ENCODE data around the gene RWDD2A. TPM values are rescaled to one million over a fixed set of nuclear protein-coding genes. Genes with fewer than 3 reads are reported as not detected.
A peak's percentile ranks its signal among the peaks of the same experiment; 100 is the strongest.

The RWDD2A gene
- total RNA-seq, 1 donor from 2014 or later: 7.6 TPM

DNA sequence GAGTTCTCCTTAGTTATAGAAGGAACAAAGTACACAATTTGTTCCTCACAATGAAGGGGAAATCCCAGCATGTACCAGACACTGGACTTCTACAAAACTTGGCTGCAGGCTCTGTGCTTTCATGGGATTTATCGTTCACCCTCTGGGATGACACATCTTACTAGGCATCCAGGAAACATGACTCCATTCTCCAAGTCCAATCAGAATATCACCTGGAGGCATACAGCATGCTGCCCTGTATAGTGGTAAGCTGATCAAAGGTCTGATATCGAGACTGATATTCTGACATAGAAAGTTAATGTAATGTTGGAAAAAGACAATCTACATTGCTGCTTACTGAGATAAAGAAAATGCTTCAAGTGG, 6.7 kb downstream of the RWDD2A start:
- no peak for DNase-seq
- H3K36me3 Mint-ChIP-seq (ENCODE audit: unreplicated experiment): no peaks in the 10 kb centered on the region
- no peak overlapping the region for H3K27ac Mint-ChIP-seq (ENCODE audit: unreplicated experiment)
- H3K4me3 Mint-ChIP-seq (ENCODE audit: unreplicated experiment): no peak overlapping the region
- TF ChIP-seq, protein P1, sequence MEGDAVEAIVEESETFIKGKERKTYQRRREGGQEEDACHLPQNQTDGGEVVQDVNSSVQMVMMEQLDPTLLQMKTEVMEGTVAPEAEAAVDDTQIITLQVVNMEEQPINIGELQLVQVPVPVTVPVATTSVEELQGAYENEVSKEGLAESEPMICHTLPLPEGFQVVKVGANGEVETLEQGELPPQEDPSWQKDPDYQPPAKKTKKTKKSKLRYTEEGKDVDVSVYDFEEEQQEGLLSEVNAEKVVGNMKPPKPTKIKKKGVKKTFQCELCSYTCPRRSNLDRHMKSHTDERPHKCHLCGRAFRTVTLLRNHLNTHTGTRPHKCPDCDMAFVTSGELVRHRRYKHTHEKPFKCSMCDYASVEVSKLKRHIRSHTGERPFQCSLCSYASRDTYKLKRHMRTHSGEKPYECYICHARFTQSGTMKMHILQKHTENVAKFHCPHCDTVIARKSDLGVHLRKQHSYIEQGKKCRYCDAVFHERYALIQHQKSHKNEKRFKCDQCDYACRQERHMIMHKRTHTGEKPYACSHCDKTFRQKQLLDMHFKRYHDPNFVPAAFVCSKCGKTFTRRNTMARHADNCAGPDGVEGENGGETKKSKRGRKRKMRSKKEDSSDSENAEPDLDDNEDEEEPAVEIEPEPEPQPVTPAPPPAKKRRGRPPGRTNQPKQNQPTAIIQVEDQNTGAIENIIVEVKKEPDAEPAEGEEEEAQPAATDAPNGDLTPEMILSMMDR (IDR thresholded peaks at IDR 0.05; ENCODE audit: partially characterized antibody, unreplicated experiment): no peak
- H3K9me3 Mint-ChIP-seq (ENCODE audit: unreplicated experiment): no peaks in the 10 kb centered on the region
- H3K4me1 Mint-ChIP-seq (ENCODE audit: low read depth, unreplicated experiment): peaks cover 2% of the 10 kb centered on the region
- H3K27me3 Mint-ChIP-seq (ENCODE audit: unreplicated experiment): peaks cover 3% of the 10 kb centered on the region

DNA sequence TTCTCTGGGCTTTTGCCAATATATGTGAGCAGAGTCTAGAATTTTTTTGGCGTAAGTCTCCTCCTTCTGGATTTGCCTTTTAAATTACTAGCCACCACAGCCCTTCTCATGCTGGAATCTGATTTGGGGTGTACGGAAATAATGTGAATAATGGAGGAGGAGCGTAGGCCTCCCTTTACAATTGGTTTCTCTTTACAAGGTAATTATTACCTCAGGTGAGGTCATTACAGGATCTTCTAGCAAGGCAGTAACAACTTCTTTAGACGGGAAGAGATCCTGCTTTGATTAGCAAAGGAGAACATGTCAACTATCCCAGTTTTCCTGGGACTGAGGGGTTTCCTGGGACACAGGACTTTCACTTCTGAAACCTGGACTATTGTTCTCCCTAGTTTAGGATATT, 8.9 kb downstream of the RWDD2A start:
- no peaks in the 10 kb centered on the region for H3K36me3 Mint-ChIP-seq (ENCODE audit: unreplicated experiment)
- H3K9me3 Mint-ChIP-seq (ENCODE audit: unreplicated experiment): peaks cover 1% of the 10 kb centered on the region
- TF ChIP-seq, protein P1 (IDR thresholded peaks at IDR 0.05; ENCODE audit: partially characterized antibody, unreplicated experiment): no peak
- peaks cover 2% of the 10 kb centered on the region for H3K4me1 Mint-ChIP-seq (ENCODE audit: low read depth, unreplicated experiment)
- H3K27me3 Mint-ChIP-seq (ENCODE audit: unreplicated experiment): peaks cover 3% of the 10 kb centered on the region
- no peak overlapping the region for H3K27ac Mint-ChIP-seq (ENCODE audit: unreplicated experiment)
- DNase-seq: no peak
- H3K4me3 Mint-ChIP-seq (ENCODE audit: unreplicated experiment): no peak overlapping the region

DNA sequence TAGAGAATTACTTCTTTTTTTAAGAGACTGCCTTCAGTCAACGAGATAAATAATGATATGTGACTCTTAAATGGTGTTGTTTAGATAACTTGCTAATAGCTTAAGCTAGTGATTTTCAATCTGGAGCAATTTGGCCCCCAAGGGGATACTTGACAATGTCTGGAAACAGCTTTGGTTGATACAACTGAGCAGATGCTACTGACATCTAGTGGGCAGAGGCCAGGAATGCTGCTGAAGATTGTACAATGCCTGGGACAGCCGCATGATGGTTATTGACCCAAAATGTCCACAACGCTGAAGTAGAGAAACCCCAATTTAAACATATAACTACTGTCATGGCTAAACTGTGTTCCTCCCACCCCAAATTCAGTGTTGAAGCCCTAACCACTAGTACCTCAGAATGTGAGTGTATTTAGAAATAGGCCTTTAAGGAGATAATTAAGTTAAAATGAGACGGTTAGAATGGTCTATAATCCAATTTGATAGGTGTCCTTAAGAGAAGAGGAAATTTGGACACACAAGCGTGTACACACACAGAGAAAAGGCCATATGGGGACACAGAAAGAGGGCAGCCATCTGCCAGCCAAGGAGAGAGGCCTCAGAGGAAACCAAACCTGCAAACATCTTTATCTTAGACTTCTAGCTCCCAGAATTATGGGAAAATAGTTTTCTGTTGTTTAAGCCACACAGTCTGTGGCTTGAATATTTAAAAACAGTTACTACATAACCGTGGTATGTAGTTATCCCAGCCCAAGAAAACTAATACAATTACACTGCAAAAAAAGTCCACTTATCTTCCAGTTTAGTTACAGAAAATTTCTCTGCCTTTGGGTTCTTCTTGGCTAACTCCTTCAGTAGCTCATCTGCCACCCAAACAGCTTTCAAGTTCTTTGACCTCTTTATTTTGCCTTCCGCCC, 22.2 kb downstream of the RWDD2A start:
- Mint-ChIP-seq H3K4me3 (ENCODE audit: unreplicated experiment) (peak overlapping the region; percentile 61), H3K4me1 (ENCODE audit: low read depth, unreplicated experiment) (peaks cover 41% of the 10 kb centered on the region), H3K27me3 (ENCODE audit: unreplicated experiment) (peaks cover 5% of the 10 kb centered on the region), H3K27ac (ENCODE audit: unreplicated experiment) (peak overlapping the region; percentile 95), H3K36me3 (ENCODE audit: unreplicated experiment) (no peaks in the 10 kb centered on the region), H3K9me3 (ENCODE audit: unreplicated experiment) (peaks cover 6% of the 10 kb centered on the region)
- TF ChIP-seq, protein P1 (IDR thresholded peaks at IDR 0.05; ENCODE audit: partially characterized antibody, unreplicated experiment): peak; percentile 40
- DNase-seq: peak; percentile 67

DNA sequence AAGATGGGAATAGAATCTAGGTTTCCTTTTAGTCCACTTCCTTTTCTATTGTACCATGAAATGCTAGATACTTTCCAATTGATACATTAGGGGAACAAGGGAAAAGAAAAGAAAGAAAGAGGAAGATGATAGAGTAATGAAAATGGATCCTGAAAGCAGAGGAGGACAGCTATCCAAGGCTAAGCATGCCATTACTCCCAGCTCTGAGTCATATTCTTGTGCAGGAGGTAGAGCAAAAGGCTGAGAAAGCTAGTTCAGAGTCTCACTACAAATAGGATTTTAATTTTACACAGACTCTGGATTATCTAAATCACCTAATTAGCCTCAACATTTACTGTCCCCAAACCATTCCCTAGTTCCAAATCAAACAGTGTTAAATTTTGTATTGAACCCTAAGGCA, 23.6 kb downstream of the RWDD2A start:
- no peak for DNase-seq
- TF ChIP-seq, protein P1 (IDR thresholded peaks at IDR 0.05; ENCODE audit: partially characterized antibody, unreplicated experiment): no peak
- Mint-ChIP-seq H3K4me1 (ENCODE audit: low read depth, unreplicated experiment) (peaks cover 41% of the 10 kb centered on the region), H3K4me3 (ENCODE audit: unreplicated experiment) (no peak overlapping the region), H3K27ac (ENCODE audit: unreplicated experiment) (peak overlapping the region; percentile 95), H3K27me3 (ENCODE audit: unreplicated experiment) (peaks cover 5% of the 10 kb centered on the region), H3K36me3 (ENCODE audit: unreplicated experiment) (no peaks in the 10 kb centered on the region), H3K9me3 (ENCODE audit: unreplicated experiment) (peaks cover 7% of the 10 kb centered on the region)

DNA sequence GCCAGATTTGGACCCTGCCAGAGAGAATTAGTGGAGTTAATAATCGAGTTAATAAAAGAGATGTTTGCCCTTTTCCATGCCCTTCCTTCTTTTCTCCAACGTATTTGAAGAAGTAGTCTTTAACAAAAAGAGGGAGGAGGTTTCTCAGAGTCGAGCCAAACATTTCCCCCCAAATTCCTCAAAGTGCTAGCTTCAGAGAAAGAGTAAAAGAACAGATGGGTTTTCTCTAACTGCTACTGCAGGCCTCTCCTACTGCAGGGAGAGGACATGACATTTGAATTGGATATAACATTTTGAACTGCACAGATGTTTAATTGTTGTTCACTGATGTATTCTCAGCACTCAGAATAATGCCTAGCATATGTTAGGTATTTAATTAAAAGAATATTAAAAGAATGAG, 25.5 kb downstream of the RWDD2A start:
- peaks cover 39% of the 10 kb centered on the region for H3K4me1 Mint-ChIP-seq (ENCODE audit: low read depth, unreplicated experiment)
- peak overlapping the region; percentile 41 for H3K27ac Mint-ChIP-seq (ENCODE audit: unreplicated experiment)
- no peak for DNase-seq
- no peak overlapping the region for H3K4me3 Mint-ChIP-seq (ENCODE audit: unreplicated experiment)
- H3K36me3 Mint-ChIP-seq (ENCODE audit: unreplicated experiment): no peaks in the 10 kb centered on the region
- TF ChIP-seq, protein P1 (IDR thresholded peaks at IDR 0.05; ENCODE audit: partially characterized antibody, unreplicated experiment): no peak
- peaks cover 7% of the 10 kb centered on the region for H3K9me3 Mint-ChIP-seq (ENCODE audit: unreplicated experiment)
- peaks cover 5% of the 10 kb centered on the region for H3K27me3 Mint-ChIP-seq (ENCODE audit: unreplicated experiment)

Measured in glutamatergic neuron (in vitro differentiated cells).